Measurements from ENCODE around the gene PTPRJ.

DNA sequence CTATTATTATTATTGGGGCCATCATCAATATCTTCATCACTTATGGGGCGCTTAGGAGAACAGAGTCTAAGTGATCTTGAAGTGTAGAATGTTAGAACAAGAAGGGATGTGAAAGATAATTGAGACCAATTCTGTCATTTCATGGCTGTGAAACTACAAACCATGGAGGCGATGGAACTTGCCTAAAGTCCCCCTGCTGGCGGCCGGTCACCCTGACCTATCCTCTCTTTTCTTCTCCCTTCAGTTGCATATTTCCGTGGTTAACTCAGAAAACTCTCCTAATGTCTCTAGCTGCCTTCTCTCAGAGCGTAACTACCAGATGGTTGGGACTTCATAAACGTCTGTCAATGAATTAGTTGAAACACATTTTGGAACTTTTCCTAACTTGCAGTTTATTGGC lies 229.7 kb downstream of the PTPRJ start:
- TF ChIP-seq, protein P1, sequence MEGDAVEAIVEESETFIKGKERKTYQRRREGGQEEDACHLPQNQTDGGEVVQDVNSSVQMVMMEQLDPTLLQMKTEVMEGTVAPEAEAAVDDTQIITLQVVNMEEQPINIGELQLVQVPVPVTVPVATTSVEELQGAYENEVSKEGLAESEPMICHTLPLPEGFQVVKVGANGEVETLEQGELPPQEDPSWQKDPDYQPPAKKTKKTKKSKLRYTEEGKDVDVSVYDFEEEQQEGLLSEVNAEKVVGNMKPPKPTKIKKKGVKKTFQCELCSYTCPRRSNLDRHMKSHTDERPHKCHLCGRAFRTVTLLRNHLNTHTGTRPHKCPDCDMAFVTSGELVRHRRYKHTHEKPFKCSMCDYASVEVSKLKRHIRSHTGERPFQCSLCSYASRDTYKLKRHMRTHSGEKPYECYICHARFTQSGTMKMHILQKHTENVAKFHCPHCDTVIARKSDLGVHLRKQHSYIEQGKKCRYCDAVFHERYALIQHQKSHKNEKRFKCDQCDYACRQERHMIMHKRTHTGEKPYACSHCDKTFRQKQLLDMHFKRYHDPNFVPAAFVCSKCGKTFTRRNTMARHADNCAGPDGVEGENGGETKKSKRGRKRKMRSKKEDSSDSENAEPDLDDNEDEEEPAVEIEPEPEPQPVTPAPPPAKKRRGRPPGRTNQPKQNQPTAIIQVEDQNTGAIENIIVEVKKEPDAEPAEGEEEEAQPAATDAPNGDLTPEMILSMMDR (conservative IDR thresholded peaks at IDR 0.05; ENCODE audit: low read depth, low read length), result peak; percentile 28; the same call in 1 of the 2 replicates
- TF ChIP-seq POLR2A (IDR thresholded peaks at IDR 0.05; ENCODE audit: low read depth, low read length) (no peak), SMC3 (IDR thresholded peaks at IDR 0.05; ENCODE audit: low read depth, low read length) (no peak), RAD21 (IDR thresholded peaks at IDR 0.05; ENCODE audit: low read length) (0 out of 2 replicates have a peak, but pooled peaks have one; percentile 25), RFX5 (IDR thresholded peaks at IDR 0.05; ENCODE audit: low read depth, low read length) (no peak)
- TF ChIP-seq, protein P2, sequence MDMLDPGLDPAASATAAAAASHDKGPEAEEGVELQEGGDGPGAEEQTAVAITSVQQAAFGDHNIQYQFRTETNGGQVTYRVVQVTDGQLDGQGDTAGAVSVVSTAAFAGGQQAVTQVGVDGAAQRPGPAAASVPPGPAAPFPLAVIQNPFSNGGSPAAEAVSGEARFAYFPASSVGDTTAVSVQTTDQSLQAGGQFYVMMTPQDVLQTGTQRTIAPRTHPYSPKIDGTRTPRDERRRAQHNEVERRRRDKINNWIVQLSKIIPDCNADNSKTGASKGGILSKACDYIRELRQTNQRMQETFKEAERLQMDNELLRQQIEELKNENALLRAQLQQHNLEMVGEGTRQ (IDR thresholded peaks at IDR 0.05; ENCODE audit: low read depth, low read length), result no peak
